ENCODE data around the gene LDLRAD3. TPM values are rescaled to one million over a fixed set of nuclear protein-coding genes. Genes with fewer than 3 reads are reported as not detected.

LDLRAD3 gene
- total RNA-seq, 1 experiment from 2014 or later, result 11.0 TPM

DNA sequence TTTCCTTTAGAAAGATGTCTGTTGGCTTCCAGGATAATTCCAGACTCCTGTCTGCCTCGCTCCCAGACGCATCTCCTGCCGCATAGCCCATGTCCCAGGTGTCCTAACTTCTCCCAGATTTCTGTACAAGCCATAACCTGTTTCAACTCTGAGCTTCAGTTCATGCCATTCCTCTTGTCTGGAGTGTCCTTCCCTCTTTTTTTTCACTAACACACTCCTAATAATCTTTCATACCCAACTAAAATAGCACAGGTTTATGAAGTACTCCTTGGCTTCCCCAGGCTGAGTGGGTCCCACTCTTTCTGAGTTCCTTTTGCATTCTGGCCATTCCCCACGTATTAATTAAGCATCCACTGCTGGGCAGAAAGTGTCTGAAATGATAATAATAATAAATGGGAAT is 123.0 kb downstream of the LDLRAD3 start:
- DNase-seq (ENCODE audit: extremely low read depth, low read depth), result no peak

DNA sequence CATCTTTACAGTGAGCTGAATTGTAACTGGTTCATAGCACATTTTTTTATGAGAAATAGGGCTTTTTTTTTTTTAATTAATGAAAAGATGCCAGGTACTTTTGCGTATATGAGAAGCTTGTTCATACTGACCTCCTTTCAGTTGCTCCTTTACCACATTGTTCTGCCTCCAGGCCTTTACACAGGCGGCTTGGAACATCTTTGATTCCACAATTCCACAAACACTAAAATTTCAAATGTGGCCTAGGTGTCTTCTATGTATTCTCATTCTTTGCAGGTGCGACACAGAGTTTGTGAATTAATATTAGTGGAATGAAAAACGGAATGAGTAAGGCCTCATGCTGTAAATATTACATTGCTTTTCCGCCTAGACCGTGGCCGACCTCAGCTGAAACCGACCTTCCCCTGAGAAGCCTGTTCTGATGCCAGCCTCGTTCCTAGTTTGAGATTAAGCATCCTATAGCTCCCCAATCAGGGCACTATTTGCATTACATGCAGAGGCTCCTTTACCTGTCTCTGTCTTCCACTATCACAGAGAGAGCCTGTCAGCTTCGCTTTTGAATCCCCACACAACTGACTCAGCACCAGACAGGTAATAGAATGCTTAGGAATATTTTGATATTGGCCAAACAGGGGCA is 125.8 kb downstream of the LDLRAD3 start:
- DNase-seq (ENCODE audit: extremely low read depth, low read depth), result no peak

GRCh38 chr11:36070213-36070953 is 126.5 kb downstream of the LDLRAD3 start:
- no peak for DNase-seq (ENCODE audit: extremely low read depth, low read depth)

DNA sequence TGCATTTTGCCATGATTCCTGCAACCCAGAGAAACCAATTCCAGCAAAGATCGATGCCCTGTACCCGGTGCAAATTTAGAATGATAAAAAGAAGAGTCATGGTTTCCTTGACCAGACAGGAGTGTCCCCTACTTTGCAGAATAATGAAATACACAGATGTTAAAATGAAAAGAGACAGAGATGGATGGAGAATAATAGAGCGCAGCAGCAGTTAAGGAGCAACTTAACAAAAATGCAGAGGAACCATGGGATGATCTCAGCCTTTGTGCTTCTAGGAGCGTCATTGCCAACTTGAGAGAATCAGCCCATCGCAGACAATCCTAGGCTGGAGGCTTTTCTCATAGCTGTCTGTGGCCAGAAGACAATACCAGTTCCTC is 127.1 kb downstream of the LDLRAD3 start:
- no peak for DNase-seq (ENCODE audit: extremely low read depth, low read depth)

DNA sequence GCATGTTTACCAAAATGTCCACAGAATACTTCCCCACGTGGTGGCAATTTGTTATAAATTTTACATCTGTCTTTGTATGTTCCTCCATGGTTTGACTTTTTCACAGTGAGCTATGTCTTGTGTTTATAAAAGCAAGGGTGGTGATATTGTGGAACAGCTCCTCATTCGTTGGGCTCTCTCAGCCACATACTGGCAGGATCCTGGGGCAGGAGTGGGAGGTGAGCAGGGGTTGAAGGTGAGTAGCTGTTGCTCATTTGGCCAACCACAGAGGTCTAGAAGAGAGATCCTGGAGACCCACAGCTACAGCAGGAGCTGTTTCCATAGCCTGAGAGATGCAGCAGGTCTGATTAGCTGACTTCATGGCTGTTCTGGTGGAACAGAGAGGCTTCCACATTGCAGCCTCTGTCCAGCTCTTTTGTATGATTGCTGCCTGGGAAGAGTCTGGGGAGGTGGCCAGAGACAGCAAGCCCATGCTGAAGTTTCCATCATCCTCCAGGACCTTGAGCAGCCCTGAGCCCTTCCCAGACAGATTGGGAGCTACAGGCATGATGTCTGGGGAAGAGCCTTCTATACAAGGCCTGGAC is 128.1 kb downstream of the LDLRAD3 start:
- DNase-seq (ENCODE audit: extremely low read depth, low read depth), result no peak

GRCh38 chr11:36073411-36074203 is 129.7 kb downstream of the LDLRAD3 start:
- no peak for DNase-seq (ENCODE audit: extremely low read depth, low read depth)

DNA sequence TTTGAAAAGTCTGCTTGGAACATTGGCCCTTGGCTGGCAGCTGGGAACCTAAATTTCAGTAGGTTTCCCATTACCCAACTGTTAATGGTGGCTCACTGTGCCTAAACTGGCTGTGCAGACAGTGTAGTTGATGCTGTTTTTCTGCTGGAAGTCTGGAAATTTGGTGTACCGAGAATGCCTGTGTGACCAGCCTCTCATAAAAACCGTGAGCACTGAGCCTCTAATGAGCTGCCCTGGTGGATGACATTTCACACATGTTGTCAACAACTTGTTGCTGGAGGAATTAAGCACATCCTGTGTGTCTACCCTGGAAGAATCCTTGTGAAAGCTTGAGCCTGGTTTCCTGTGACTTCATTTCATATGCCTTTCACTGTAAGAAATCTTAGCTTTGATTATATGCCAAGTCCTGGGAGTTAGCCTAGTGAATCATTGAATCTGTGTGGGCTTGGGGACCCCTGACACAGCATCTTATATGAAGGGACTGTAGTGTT is 131.1 kb downstream of the LDLRAD3 start:
- DNase-seq (ENCODE audit: extremely low read depth, low read depth), result no peak

- DNase-seq (ENCODE audit: extremely low read depth, low read depth), result no peak
Measured at GRCh38 chr11:36077368-36077767, 133.5 kb downstream of the LDLRAD3 start.

- no peak for DNase-seq (ENCODE audit: extremely low read depth, low read depth)
Measured at GRCh38 chr11:36077886-36078685, 134.2 kb downstream of the LDLRAD3 start.

DNA sequence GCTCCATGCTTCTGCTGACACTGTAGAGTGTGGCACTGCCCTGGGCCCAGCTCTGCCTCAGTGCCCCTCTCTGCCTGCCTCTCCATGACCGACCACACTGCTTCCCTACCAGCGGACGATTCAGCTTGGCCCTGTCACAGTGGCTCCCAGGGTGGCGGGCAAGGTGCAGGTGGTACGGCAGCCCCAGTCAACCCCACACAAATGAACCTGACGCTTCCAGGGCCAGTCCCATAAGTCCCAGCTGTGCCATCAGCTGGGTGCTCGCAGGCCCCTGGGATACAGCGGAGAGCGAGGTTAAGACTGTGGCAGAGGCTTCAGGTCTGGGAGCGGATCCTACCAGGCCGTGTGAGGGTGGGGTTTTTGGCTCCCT is 134.8 kb downstream of the LDLRAD3 start:
- DNase-seq (ENCODE audit: extremely low read depth, low read depth), result no peak

GRCh38 chr11:36079878-36080675 is 136.2 kb downstream of the LDLRAD3 start:
- no peak for DNase-seq (ENCODE audit: extremely low read depth, low read depth)

DNA sequence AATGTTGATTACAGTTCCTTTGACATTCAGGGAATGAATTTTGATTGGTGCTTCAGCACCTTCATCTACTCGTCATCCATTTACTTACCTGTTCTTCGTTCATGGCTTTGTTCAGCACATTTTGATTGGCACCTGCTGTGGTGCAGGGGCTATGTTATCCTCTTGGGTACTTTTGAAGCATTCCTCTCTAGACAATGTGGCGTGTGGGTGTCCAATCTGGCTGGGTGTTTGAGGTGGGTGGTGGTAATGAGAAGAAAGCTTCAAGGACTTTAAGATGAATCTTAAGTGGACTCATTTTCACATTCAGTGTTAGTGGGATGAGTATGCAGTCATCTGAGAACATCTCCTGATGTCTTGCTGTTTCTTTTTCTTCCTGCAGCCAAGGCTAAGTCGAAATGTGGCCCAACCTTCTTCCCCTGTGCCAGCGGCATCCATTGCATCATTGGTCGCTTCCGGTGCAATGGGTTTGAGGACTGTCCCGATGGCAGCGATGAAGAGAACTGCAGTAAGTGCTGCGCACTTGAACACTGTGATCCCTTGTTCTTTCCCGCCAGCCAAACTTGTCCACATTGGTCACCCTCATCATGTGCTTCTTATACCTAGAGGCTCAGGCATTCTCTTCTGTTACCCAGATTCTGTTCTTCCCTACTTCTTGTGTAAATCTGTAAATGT is 137.5 kb downstream of the LDLRAD3 start:
- DNase-seq (ENCODE audit: extremely low read depth, low read depth), result no peak

GRCh38 chr11:36086366-36086765 is 142.5 kb downstream of the LDLRAD3 start:
- no peak for DNase-seq (ENCODE audit: extremely low read depth, low read depth)

GRCh38 chr11:36088266-36088972 is 144.6 kb downstream of the LDLRAD3 start:
- no peak for DNase-seq (ENCODE audit: extremely low read depth, low read depth)

- no peak for DNase-seq (ENCODE audit: extremely low read depth, low read depth)
Measured at GRCh38 chr11:36089920-36090319, 146.1 kb downstream of the LDLRAD3 start.

DNA sequence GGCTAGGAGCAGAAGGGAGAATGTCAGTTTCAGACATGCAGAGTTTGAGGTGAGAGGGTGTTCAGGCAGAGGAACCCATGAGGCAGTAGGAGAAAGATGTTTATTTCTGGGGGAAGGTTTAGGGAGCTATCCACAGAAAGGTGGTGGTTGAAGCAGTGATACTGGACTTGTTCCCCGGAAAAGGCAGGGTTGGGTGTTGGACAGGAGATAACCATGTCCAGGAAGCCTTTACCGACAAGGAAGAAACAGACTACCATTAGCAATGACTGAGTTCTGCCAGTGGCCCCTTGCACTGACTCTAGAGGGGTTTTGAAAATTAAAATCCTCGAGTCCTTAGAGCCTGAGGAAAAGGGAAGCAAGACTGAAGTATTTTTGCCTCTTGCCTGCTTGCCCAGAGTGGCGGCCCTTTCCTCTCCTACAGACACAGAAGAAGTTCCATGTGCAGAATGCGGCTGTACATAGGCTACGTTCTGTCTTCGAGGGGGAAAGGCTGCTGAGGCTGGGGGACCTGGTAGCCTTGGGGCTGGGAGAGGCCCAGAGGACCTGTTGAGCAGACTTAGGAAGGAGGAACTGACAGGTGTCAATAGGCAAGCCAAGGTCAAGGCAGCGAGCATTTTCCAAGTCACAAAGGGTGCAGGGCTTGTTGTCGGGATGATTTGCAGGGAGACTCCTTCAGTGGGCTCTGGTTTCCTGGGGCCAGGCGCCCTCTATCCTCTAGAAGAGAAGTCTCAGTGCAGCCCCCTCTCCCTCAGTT is 146.7 kb downstream of the LDLRAD3 start:
- DNase-seq (ENCODE audit: extremely low read depth, low read depth), result no peak

DNA sequence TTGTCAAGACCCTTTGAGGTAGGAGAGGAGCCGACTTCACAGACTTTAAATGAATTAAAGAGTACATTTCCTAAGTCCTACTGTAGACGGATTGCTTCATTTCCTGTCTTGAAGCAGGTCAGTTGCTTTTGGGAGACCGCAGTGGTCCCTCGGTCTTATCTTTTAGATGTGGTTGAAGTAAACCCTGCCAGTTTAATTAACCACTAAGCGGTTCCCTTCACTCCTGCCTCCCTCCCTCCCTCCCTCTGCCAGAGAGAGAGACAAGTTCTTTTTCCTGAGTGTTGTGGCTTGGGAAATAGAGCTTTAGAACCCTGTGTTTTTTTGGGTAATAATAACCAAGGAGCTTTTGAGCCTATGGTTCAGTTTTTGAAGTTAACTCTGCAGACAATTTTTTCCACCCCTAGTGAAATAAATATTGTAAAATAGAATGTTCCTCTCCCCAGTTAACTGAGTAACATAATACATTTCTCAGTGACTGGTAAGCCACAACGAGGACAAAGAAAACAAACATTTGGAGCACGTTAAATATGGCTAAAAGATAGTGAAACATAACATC is 147.5 kb downstream of the LDLRAD3 start:
- no peak for DNase-seq (ENCODE audit: extremely low read depth, low read depth)

All from NCI-H460 (cell line).